Measurements from ENCODE around the gene STYXL2. TPM values are rescaled to one million over a fixed set of nuclear protein-coding genes. Genes with fewer than 3 reads are reported as not detected.

The STYXL2 gene
- total RNA-seq, 1 donor: not detected

- TF ChIP-seq CTCF (IDR thresholded peaks at IDR 0.05; ENCODE audit: insufficient read depth, low read depth, low read length): no peak
- DNase-seq (ENCODE audit: low read depth): no peak
- no peak overlapping the region for H3K4me3 ChIP-seq (ENCODE audit: low read depth, low read length)
These were observed 1.2 kb upstream of the STYXL2 start for GRCh38 chr1:167092653-167093052.

GRCh38 chr1:167094690-167095089 lies 815 bp downstream of the STYXL2 start:
- no peak for DNase-seq (ENCODE audit: low read depth)
- TF ChIP-seq CTCF (IDR thresholded peaks at IDR 0.05; ENCODE audit: insufficient read depth, low read depth, low read length): no peak
- no peak overlapping the region for H3K4me3 ChIP-seq (ENCODE audit: low read depth, low read length)

- H3K4me3 ChIP-seq (ENCODE audit: low read depth, low read length): no peak overlapping the region
- TF ChIP-seq CTCF (IDR thresholded peaks at IDR 0.05; ENCODE audit: insufficient read depth, low read depth, low read length): no peak
- peak; percentile 33 for DNase-seq (ENCODE audit: low read depth)
These were observed 1.5 kb downstream of the STYXL2 start for GRCh38 chr1:167095368-167095767.

- TF ChIP-seq CTCF (IDR thresholded peaks at IDR 0.05; ENCODE audit: insufficient read depth, low read depth, low read length): no peak
- DNase-seq (ENCODE audit: low read depth): no peak
- H3K4me3 ChIP-seq (ENCODE audit: low read depth, low read length): no peak overlapping the region
These were observed 6.0 kb downstream of the STYXL2 start for GRCh38 chr1:167099851-167100250.

- no peak overlapping the region for H3K4me3 ChIP-seq (ENCODE audit: low read depth, low read length)
- no peak for DNase-seq (ENCODE audit: low read depth)
- TF ChIP-seq CTCF (IDR thresholded peaks at IDR 0.05; ENCODE audit: insufficient read depth, low read depth, low read length): no peak
These were observed 6.9 kb downstream of the STYXL2 start for GRCh38 chr1:167100730-167101129.

- no peak for TF ChIP-seq CTCF (IDR thresholded peaks at IDR 0.05; ENCODE audit: insufficient read depth, low read depth, low read length)
- H3K4me3 ChIP-seq (ENCODE audit: low read depth, low read length): no peak overlapping the region
- DNase-seq (ENCODE audit: low read depth): no peak
These were observed 7.9 kb downstream of the STYXL2 start for GRCh38 chr1:167101754-167102153.

GRCh38 chr1:167102906-167103573 lies 9.2 kb downstream of the STYXL2 start:
- no peak overlapping the region for H3K4me3 ChIP-seq (ENCODE audit: low read depth, low read length)
- DNase-seq (ENCODE audit: low read depth): no peak
- no peak for TF ChIP-seq CTCF (IDR thresholded peaks at IDR 0.05; ENCODE audit: insufficient read depth, low read depth, low read length)
